Measurements from ENCODE around the gene DUSP10.

DUSP10 gene

GRCh38 chr1:221741703-221742554 is at the start of gene DUSP10:
Gene DUSP10, minus strand, starts transcription at chr1:221742089. Its CDS starts 2,345 bp downstream, at chr1:221739744.
- DNase-seq: peak; percentile 98

GRCh38 chr1:221788466-221788865 is 46.6 kb upstream of the DUSP10 start:
- DNase-seq: no peak

- DNase-seq: no peak
These were observed 44.8 kb upstream of the DUSP10 start for GRCh38 chr1:221786647-221787046.

- DNase-seq: no peak
These were observed 42.0 kb upstream of the DUSP10 start for GRCh38 chr1:221783936-221784335.

GRCh38 chr1:221783437-221783836 is 41.5 kb upstream of the DUSP10 start:
- DNase-seq: no peak

GRCh38 chr1:221782970-221783369 is 41.1 kb upstream of the DUSP10 start:
- DNase-seq: no peak

GRCh38 chr1:221782477-221782876 is 40.6 kb upstream of the DUSP10 start:
- DNase-seq: no peak

GRCh38 chr1:221781102-221781755 is 39.3 kb upstream of the DUSP10 start:
- no peak for DNase-seq

GRCh38 chr1:221780175-221780574 is 38.3 kb upstream of the DUSP10 start:
- DNase-seq: no peak

GRCh38 chr1:221779771-221780170 is 37.9 kb upstream of the DUSP10 start:
- DNase-seq: no peak

GRCh38 chr1:221778535-221779142 is 36.8 kb upstream of the DUSP10 start:
- no peak for DNase-seq

GRCh38 chr1:221778125-221778524 is 36.2 kb upstream of the DUSP10 start:
- no peak for DNase-seq

- no peak for DNase-seq
These were observed 35.7 kb upstream of the DUSP10 start for GRCh38 chr1:221777431-221778072.

GRCh38 chr1:221776495-221777301 is 34.8 kb upstream of the DUSP10 start:
- DNase-seq: no peak

- DNase-seq: no peak
These were observed 33.3 kb upstream of the DUSP10 start for GRCh38 chr1:221775206-221775605.

GRCh38 chr1:221774054-221774842 is 32.4 kb upstream of the DUSP10 start:
- no peak for DNase-seq

GRCh38 chr1:221773383-221773782 is 31.5 kb upstream of the DUSP10 start:
- no peak for DNase-seq

- no peak for DNase-seq
These were observed 30.2 kb upstream of the DUSP10 start for GRCh38 chr1:221772117-221772516.

GRCh38 chr1:221768444-221769066 is 26.7 kb upstream of the DUSP10 start:
- no peak for DNase-seq

- DNase-seq: no peak
These were observed 24.3 kb upstream of the DUSP10 start for GRCh38 chr1:221766210-221766609.

GRCh38 chr1:221765527-221765926 is 23.6 kb upstream of the DUSP10 start:
- DNase-seq: no peak

Measured in SHP77 (cell line).